ENCODE results near the gene CRTC3.
"Not testable (repeated sequence)": the region's sequence is repeated elsewhere in the genome, so short reads cannot be mapped to it uniquely, and the experiment has no call there.

CRTC3 gene

GRCh38 chr15:90648137-90649070 is 118.7 kb downstream of the CRTC3 start:
- H3K9me3 ChIP-seq (ENCODE audit: control insufficient read depth, insufficient read depth, low read length) = no peaks in the 10 kb centered on the region
- no peaks in the 10 kb centered on the region for H3K27me3 ChIP-seq (ENCODE audit: control insufficient read depth, insufficient read depth, low read length)
- H3K9ac ChIP-seq (ENCODE audit: low read depth, low read length) = no peak overlapping the region
- H3K4me3 ChIP-seq (ENCODE audit: low read depth, low read length) = no peak overlapping the region
- H3K36me3 ChIP-seq (ENCODE audit: control insufficient read depth, insufficient read depth, low read length) = peaks cover 3% of the 10 kb centered on the region
- H3K4me1 ChIP-seq (ENCODE audit: control insufficient read depth, insufficient read depth, low read length) = no peaks in the 10 kb centered on the region

- Histone ChIP-seq H3K9me3 (ENCODE audit: control insufficient read depth, insufficient read depth, low read length) (no peaks in the 10 kb centered on the region), H3K9ac (ENCODE audit: low read depth, low read length) (no peak overlapping the region)
Measured at GRCh38 chr15:90650117-90650955, 120.6 kb downstream of the CRTC3 start.

GRCh38 chr15:90650956-90651689 is 121.4 kb downstream of the CRTC3 start:
- no peaks in the 10 kb centered on the region for H3K27me3 ChIP-seq (ENCODE audit: control insufficient read depth, insufficient read depth, low read length)
- H3K9ac ChIP-seq (ENCODE audit: low read depth, low read length) = no peak overlapping the region
- no peaks in the 10 kb centered on the region for H3K9me3 ChIP-seq (ENCODE audit: control insufficient read depth, insufficient read depth, low read length)
- no peak overlapping the region for H3K4me3 ChIP-seq (ENCODE audit: low read depth, low read length)
- H3K4me1 ChIP-seq (ENCODE audit: control insufficient read depth, insufficient read depth, low read length) = no peaks in the 10 kb centered on the region
- H3K36me3 ChIP-seq (ENCODE audit: control insufficient read depth, insufficient read depth, low read length) = no peaks in the 10 kb centered on the region

More at GRCh38 chr15:90650117-90650955, 120.6 kb downstream of the CRTC3 start:
- Histone ChIP-seq H3K36me3 (ENCODE audit: control insufficient read depth, insufficient read depth, low read length) (peaks cover 3% of the 10 kb centered on the region), H3K4me3 (ENCODE audit: low read depth, low read length) (no peak overlapping the region), H3K4me1 (ENCODE audit: control insufficient read depth, insufficient read depth, low read length) (no peaks in the 10 kb centered on the region), H3K27me3 (ENCODE audit: control insufficient read depth, insufficient read depth, low read length) (no peaks in the 10 kb centered on the region)

- Histone ChIP-seq H3K9me3 (ENCODE audit: control insufficient read depth, insufficient read depth, low read length) (no peaks in the 10 kb centered on the region), H3K27me3 (ENCODE audit: control insufficient read depth, insufficient read depth, low read length) (no peaks in the 10 kb centered on the region), H3K4me1 (ENCODE audit: control insufficient read depth, insufficient read depth, low read length) (peaks cover 2% of the 10 kb centered on the region), H3K4me3 (ENCODE audit: low read depth, low read length) (no peak overlapping the region), H3K36me3 (ENCODE audit: control insufficient read depth, insufficient read depth, low read length) (no peaks in the 10 kb centered on the region), H3K9ac (ENCODE audit: low read depth, low read length) (no peak overlapping the region)
Measured at GRCh38 chr15:90654233-90655136, 124.8 kb downstream of the CRTC3 start.

- H3K9me3 ChIP-seq (ENCODE audit: control insufficient read depth, insufficient read depth, low read length); H3K36me3 ChIP-seq (ENCODE audit: control insufficient read depth, insufficient read depth, low read length); H3K4me1 ChIP-seq (ENCODE audit: control insufficient read depth, insufficient read depth, low read length); H3K9ac ChIP-seq (ENCODE audit: low read depth, low read length); H3K27me3 ChIP-seq (ENCODE audit: control insufficient read depth, insufficient read depth, low read length); H3K4me3 ChIP-seq (ENCODE audit: low read depth, low read length): not testable (repeated sequence)
Measured at GRCh38 chr15:90657520-90658172, 127.9 kb downstream of the CRTC3 start.

- H3K9ac ChIP-seq (ENCODE audit: low read depth, low read length) = no peak overlapping the region
- no peaks in the 10 kb centered on the region for H3K27me3 ChIP-seq (ENCODE audit: control insufficient read depth, insufficient read depth, low read length)
- no peak overlapping the region for H3K4me3 ChIP-seq (ENCODE audit: low read depth, low read length)
- no peaks in the 10 kb centered on the region for H3K9me3 ChIP-seq (ENCODE audit: control insufficient read depth, insufficient read depth, low read length)
- H3K36me3 ChIP-seq (ENCODE audit: control insufficient read depth, insufficient read depth, low read length) = no peaks in the 10 kb centered on the region
- peaks cover 5% of the 10 kb centered on the region for H3K4me1 ChIP-seq (ENCODE audit: control insufficient read depth, insufficient read depth, low read length)
Measured at GRCh38 chr15:90659481-90659880, 129.8 kb downstream of the CRTC3 start.

GRCh38 chr15:90660195-90660998 is 130.7 kb downstream of the CRTC3 start:
- H3K4me3 ChIP-seq (ENCODE audit: low read depth, low read length) = no peak overlapping the region
- H3K27me3 ChIP-seq (ENCODE audit: control insufficient read depth, insufficient read depth, low read length) = no peaks in the 10 kb centered on the region
- H3K9ac ChIP-seq (ENCODE audit: low read depth, low read length) = no peak overlapping the region
- H3K4me1 ChIP-seq (ENCODE audit: control insufficient read depth, insufficient read depth, low read length) = peaks cover 5% of the 10 kb centered on the region
- H3K36me3 ChIP-seq (ENCODE audit: control insufficient read depth, insufficient read depth, low read length) = no peaks in the 10 kb centered on the region
- H3K9me3 ChIP-seq (ENCODE audit: control insufficient read depth, insufficient read depth, low read length) = no peaks in the 10 kb centered on the region

GRCh38 chr15:90660999-90661330 is 131.2 kb downstream of the CRTC3 start:
- H3K27me3 ChIP-seq (ENCODE audit: control insufficient read depth, insufficient read depth, low read length); H3K9ac ChIP-seq (ENCODE audit: low read depth, low read length); H3K4me1 ChIP-seq (ENCODE audit: control insufficient read depth, insufficient read depth, low read length); H3K9me3 ChIP-seq (ENCODE audit: control insufficient read depth, insufficient read depth, low read length); H3K36me3 ChIP-seq (ENCODE audit: control insufficient read depth, insufficient read depth, low read length); H3K4me3 ChIP-seq (ENCODE audit: low read depth, low read length): not testable (repeated sequence)

GRCh38 chr15:90664081-90664461 is 134.3 kb downstream of the CRTC3 start:
- H3K27me3 ChIP-seq (ENCODE audit: control insufficient read depth, insufficient read depth, low read length); H3K36me3 ChIP-seq (ENCODE audit: control insufficient read depth, insufficient read depth, low read length); H3K4me3 ChIP-seq (ENCODE audit: low read depth, low read length); H3K9me3 ChIP-seq (ENCODE audit: control insufficient read depth, insufficient read depth, low read length); H3K4me1 ChIP-seq (ENCODE audit: control insufficient read depth, insufficient read depth, low read length); H3K9ac ChIP-seq (ENCODE audit: low read depth, low read length): not testable (repeated sequence)

GRCh38 chr15:90664650-90665287 is 135.0 kb downstream of the CRTC3 start:
- Histone ChIP-seq H3K4me3 (ENCODE audit: low read depth, low read length) (no peak overlapping the region), H3K36me3 (ENCODE audit: control insufficient read depth, insufficient read depth, low read length) (no peaks in the 10 kb centered on the region), H3K4me1 (ENCODE audit: control insufficient read depth, insufficient read depth, low read length) (peaks cover 3% of the 10 kb centered on the region), H3K27me3 (ENCODE audit: control insufficient read depth, insufficient read depth, low read length) (no peaks in the 10 kb centered on the region), H3K9me3 (ENCODE audit: control insufficient read depth, insufficient read depth, low read length) (no peaks in the 10 kb centered on the region), H3K9ac (ENCODE audit: low read depth, low read length) (no peak overlapping the region)
